ENCODE results near the gene XPNPEP2. TPM values are rescaled to one million over a fixed set of nuclear protein-coding genes. Genes with fewer than 3 reads are reported as not detected.

XPNPEP2 gene
- total RNA-seq, 4 donors from 2014 or later, result 2.9 to 4.6 (median 3.9) TPM

DNA sequence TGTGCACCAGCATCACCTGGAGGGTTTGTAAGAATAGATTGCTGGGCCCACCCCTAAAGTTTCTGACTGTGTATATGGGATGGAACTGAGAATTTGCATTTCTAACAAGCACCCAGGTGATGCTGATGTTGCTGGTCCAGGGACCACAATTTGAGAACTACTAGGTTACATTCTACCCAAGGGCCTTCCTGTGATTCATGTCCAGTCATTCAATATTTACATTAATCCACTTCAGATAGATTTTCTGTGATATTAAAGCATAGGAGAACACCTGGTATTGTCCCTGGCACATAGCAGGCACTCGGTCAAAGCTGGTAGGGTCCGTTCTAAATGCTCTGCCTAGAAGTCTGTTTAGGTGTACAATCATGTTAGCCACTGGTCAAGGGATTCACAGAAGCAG, 19.5 kb upstream of the XPNPEP2 start:
- DNase-seq, result no peak
- Histone ChIP-seq H3K4me3 (no peak overlapping the region), H3K27me3 (no peaks in the 10 kb centered on the region), H3K36me3 (no peaks in the 10 kb centered on the region), H3K9me3 (no peaks in the 10 kb centered on the region), H3K27ac (no peak overlapping the region), H3K4me1 (no peaks in the 10 kb centered on the region)
- TF ChIP-seq, protein P1, sequence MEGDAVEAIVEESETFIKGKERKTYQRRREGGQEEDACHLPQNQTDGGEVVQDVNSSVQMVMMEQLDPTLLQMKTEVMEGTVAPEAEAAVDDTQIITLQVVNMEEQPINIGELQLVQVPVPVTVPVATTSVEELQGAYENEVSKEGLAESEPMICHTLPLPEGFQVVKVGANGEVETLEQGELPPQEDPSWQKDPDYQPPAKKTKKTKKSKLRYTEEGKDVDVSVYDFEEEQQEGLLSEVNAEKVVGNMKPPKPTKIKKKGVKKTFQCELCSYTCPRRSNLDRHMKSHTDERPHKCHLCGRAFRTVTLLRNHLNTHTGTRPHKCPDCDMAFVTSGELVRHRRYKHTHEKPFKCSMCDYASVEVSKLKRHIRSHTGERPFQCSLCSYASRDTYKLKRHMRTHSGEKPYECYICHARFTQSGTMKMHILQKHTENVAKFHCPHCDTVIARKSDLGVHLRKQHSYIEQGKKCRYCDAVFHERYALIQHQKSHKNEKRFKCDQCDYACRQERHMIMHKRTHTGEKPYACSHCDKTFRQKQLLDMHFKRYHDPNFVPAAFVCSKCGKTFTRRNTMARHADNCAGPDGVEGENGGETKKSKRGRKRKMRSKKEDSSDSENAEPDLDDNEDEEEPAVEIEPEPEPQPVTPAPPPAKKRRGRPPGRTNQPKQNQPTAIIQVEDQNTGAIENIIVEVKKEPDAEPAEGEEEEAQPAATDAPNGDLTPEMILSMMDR (IDR thresholded peaks at IDR 0.05), result no peak
- intact Hi-C loops (cut with DNase I; ENCODE audit: low total_unique reads), result no loop called here

DNA sequence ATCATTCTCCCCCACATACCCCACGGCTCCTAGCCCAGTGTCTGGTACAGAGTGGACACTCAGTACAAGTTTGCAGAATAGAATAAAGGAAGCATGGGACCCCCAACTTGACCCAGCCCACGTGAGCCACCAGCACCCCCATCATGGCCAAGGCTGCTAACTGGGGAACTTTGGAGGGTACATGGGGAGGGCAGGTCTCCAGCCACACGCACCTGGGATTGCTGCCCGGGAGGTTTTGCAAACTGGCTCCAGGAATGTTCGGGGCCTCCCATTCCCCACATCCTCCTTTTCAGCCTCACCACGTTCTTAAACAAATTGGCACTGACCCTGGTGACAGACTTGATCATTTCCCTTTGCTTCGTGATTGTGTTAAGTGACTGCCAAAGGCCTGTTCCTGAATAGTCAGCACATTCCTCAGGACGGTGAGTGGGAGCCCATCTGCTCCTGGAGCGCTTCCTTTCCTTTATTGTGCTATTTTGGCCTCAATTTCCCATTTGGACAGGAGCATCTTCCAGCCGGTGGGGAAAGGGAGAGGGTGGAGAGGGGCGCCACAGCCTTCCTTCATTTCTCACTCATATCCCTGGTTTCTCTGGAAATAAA, 18.7 kb upstream of the XPNPEP2 start:
- DNase-seq, result no peak
- intact Hi-C loops (cut with DNase I; ENCODE audit: low total_unique reads), result loop anchor here (10.0 kb wide), 2 partner anchors 85 to 115 kb away; no protein-coding TSS in a partner anchor
- H3K27ac ChIP-seq, result no peak overlapping the region
- H3K9me3 ChIP-seq, result no peaks in the 10 kb centered on the region
- H3K27me3 ChIP-seq, result no peaks in the 10 kb centered on the region
- no peak overlapping the region for H3K4me3 ChIP-seq
- TF ChIP-seq, protein P1 (IDR thresholded peaks at IDR 0.05), result no peak
- TF ChIP-seq POLR2A (IDR thresholded peaks at IDR 0.05), result no peak
- H3K36me3 ChIP-seq, result no peaks in the 10 kb centered on the region
- H3K4me1 ChIP-seq, result no peaks in the 10 kb centered on the region

DNA sequence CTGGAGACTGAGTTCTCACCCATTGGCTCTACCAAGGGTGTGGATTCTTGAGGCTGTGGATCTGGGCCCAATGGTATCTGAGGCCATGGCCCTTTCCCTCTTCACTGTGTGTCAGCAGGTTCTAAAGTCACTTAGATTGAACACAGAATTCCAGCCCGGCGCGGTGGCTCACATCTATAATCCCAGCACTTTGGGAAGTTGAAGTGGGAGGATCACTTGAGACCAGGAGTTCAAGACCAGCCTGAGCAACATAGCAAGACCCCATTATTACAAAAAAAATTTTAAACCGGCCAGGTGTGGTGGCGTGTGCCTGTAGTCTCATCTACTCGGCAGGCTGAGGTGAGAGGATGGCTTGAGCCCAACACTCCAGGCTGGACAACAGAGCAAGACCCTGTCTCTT, 18.0 kb upstream of the XPNPEP2 start:
- H3K27me3 ChIP-seq, result no peaks in the 10 kb centered on the region
- no peaks in the 10 kb centered on the region for H3K9me3 ChIP-seq
- H3K4me3 ChIP-seq, result no peak overlapping the region
- H3K4me1 ChIP-seq, result no peaks in the 10 kb centered on the region
- H3K36me3 ChIP-seq, result no peaks in the 10 kb centered on the region
- TF ChIP-seq, protein P1 (IDR thresholded peaks at IDR 0.05), result no peak
- no peak for TF ChIP-seq POLR2A (IDR thresholded peaks at IDR 0.05)
- DNase-seq, result no peak
- intact Hi-C loops (cut with DNase I; ENCODE audit: low total_unique reads), result loop anchor here (10.0 kb wide), 2 partner anchors 86 to 116 kb away; no protein-coding TSS in a partner anchor
- no peak overlapping the region for H3K27ac ChIP-seq

DNA sequence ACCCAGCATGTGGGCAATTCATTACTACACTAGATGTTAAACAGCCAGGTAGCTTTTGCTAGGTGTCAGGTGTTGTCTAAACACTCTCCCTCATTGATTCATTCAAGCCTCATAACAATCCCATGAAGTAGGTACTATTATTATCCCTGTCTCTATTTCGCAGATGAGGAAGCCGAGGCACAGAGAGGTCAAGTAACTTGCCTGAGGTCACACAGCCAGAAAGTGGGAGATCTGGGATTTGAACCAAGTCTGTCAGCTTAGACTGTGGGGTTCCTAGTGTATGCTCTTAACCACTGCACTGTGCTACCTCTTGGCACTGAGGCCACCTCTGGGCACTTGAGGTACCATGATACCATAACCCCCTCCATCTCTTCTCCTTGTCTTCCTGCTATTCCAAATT, 17.4 kb upstream of the XPNPEP2 start:
- Histone ChIP-seq H3K27me3 (no peaks in the 10 kb centered on the region), H3K27ac (no peak overlapping the region), H3K9me3 (no peaks in the 10 kb centered on the region), H3K36me3 (no peaks in the 10 kb centered on the region), H3K4me3 (no peak overlapping the region), H3K4me1 (no peaks in the 10 kb centered on the region)
- intact Hi-C loops (cut with DNase I; ENCODE audit: low total_unique reads), result loop anchor here (10.0 kb wide), 2 partner anchors 87 to 117 kb away; no protein-coding TSS in a partner anchor
- TF ChIP-seq POLR2A (IDR thresholded peaks at IDR 0.05), result no peak
- TF ChIP-seq, protein P1 (IDR thresholded peaks at IDR 0.05), result no peak
- no peak for DNase-seq

DNA sequence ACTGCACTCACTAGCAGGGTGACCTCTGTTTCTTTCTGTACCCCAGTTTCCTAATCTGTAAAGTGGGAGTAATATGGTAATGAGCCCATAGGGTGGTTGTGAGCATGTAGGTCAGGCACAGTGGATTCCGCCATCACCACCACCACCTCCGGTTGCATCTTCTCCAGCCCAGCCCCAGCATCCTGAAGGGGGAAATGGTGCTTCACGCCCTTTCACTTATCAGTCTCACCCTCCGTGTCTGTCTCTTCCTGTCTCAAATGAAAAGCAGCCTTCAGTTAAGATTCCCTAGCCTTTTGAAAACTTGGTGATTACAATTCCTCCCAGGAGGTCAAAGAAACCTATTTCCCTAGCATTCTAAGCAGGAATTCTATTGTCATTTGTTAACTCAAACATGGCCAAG, 16.9 kb upstream of the XPNPEP2 start:
- intact Hi-C loops (cut with DNase I; ENCODE audit: low total_unique reads), result loop anchor here (10.0 kb wide), 2 partner anchors 87 to 117 kb away; no protein-coding TSS in a partner anchor
- Histone ChIP-seq H3K9me3 (no peaks in the 10 kb centered on the region), H3K4me3 (no peak overlapping the region), H3K27ac (no peak overlapping the region), H3K4me1 (no peaks in the 10 kb centered on the region), H3K27me3 (no peaks in the 10 kb centered on the region), H3K36me3 (no peaks in the 10 kb centered on the region)
- DNase-seq, result no peak
- TF ChIP-seq, protein P1 (IDR thresholded peaks at IDR 0.05), result no peak
- no peak for TF ChIP-seq POLR2A (IDR thresholded peaks at IDR 0.05)

Data from uterus (tissue), 4 donors.